Fibroblast of skin of right biceps (primary cell): ENCODE measurements around the gene ITPR2.

Experiments used
- DNase-seq: peaks from one replicate; pipeline ENCODE4 v3.0.0-alpha.2; 2013

ITPR2 gene

GRCh38 chr12:26728205-26729050, 104.6 kb downstream of the ITPR2 start:
- no peak for DNase-seq

GRCh38 chr12:26727482-26728204, 105.4 kb downstream of the ITPR2 start:
- DNase-seq: no peak

- no peak for DNase-seq
Observed at GRCh38 chr12:26726956-26727355, 106.0 kb downstream of the ITPR2 start.

GRCh38 chr12:26725276-26725916, 107.6 kb downstream of the ITPR2 start:
- no peak for DNase-seq

GRCh38 chr12:26724309-26724702, 108.7 kb downstream of the ITPR2 start:
- no peak for DNase-seq

GRCh38 chr12:26723379-26724308, 109.3 kb downstream of the ITPR2 start:
- DNase-seq: peak; percentile 58

GRCh38 chr12:26721800-26722199, 111.2 kb downstream of the ITPR2 start:
- peak; percentile 35 for DNase-seq

- DNase-seq: no peak
Observed at GRCh38 chr12:26719852-26720251, 113.1 kb downstream of the ITPR2 start.

GRCh38 chr12:26717757-26718156, 115.2 kb downstream of the ITPR2 start:
- DNase-seq: no peak

GRCh38 chr12:26715232-26715631, 117.8 kb downstream of the ITPR2 start:
- DNase-seq: no peak

GRCh38 chr12:26713885-26714383, 119.1 kb downstream of the ITPR2 start:
- DNase-seq: no peak

- no peak for DNase-seq
Observed at GRCh38 chr12:26712892-26713291, 120.1 kb downstream of the ITPR2 start.

GRCh38 chr12:26711569-26711968, 121.4 kb downstream of the ITPR2 start:
- no peak for DNase-seq

- DNase-seq: no peak
Observed at GRCh38 chr12:26711072-26711471, 121.9 kb downstream of the ITPR2 start.

- no peak for DNase-seq
Observed at GRCh38 chr12:26705851-26706250, 127.1 kb downstream of the ITPR2 start.

GRCh38 chr12:26704684-26705460, 128.1 kb downstream of the ITPR2 start:
- DNase-seq: peak; percentile 43

GRCh38 chr12:26704214-26704613, 128.8 kb downstream of the ITPR2 start:
- no peak for DNase-seq

GRCh38 chr12:26702741-26703140, 130.3 kb downstream of the ITPR2 start:
- DNase-seq: no peak

GRCh38 chr12:26701604-26702215, 131.3 kb downstream of the ITPR2 start:
- DNase-seq: peak; percentile 58

- DNase-seq: no peak
Observed at GRCh38 chr12:26700430-26700829, 132.6 kb downstream of the ITPR2 start.

- DNase-seq: peak; percentile 56
Observed at GRCh38 chr12:26699237-26699636, 133.8 kb downstream of the ITPR2 start.
